K562 (cell line): ENCODE measurements around the gene ZNF593OS. TPM values are rescaled to one million over a fixed set of nuclear protein-coding genes. Genes with fewer than 3 reads are reported as not detected.

Experiments used
- CEBPB ChIP-seq: fragments of 450-650 bp; IDR thresholded peaks from 2 replicates; pipeline ENCODE4 v1.6.1; 2016; ENCODE audit warnings: missing genetic modification characterization, missing compliant biosample characterization
- ETV5 ChIP-seq: sonication (generic); formaldehyde crosslinking; IDR thresholded peaks from 2 replicates; pipeline ENCODE4 v1.4.0; 2020; ENCODE audit warnings: low read depth, mild to moderate bottlenecking, missing genetic modification reagents
- KLF16 ChIP-seq: IDR thresholded peaks from 2 replicates; pipeline ENCODE4 v1.6.1; 2016; ENCODE audit warnings: antibody characterized with exemption
- MAFK ChIP-seq: IDR thresholded peaks from 2 replicates; pipeline ENCODE4 v1.6.1; 2011; ENCODE audit warnings: low read length, improper control_type of control experiment
- NCOA2 ChIP-seq, 2 experiments: fragments of 450-650 bp; IDR thresholded peaks; 2 replicates each; pipeline ENCODE4 v1.6.1; 2018; ENCODE audit warnings: mild to moderate bottlenecking in 2 of 2, moderate library complexity in 1 of 2; ENCODE audit not compliant: partially characterized antibody in 2 of 2
- SMARCA5 ChIP-seq: fragments of 450-650 bp; IDR thresholded peaks from 2 replicates; pipeline ENCODE4 v1.6.1; 2016
- SUPT5H ChIP-seq: fragments of 450-650 bp; IDR thresholded peaks from 2 replicates; pipeline ENCODE4 v1.6.1; 2016
- ZC3H8 ChIP-seq: fragments of 450-650 bp; IDR thresholded peaks from 2 replicates; pipeline ENCODE4 v1.6.1; 2017
- ZNF354B ChIP-seq: fragments of 250-450 bp; sonication (Bioruptor Pico); IDR thresholded peaks from 2 replicates; pipeline ENCODE4 v1.4.0; 2020
- ZNF584 ChIP-seq: fragments of 200-800 bp; sonication (Bioruptor generic); IDR thresholded peaks from 2 replicates; pipeline ENCODE4 v1.6.1; 2016; ENCODE audit warnings: low read depth, mild to moderate bottlenecking, missing genetic modification characterization, missing compliant biosample characterization
- ZNF764 ChIP-seq: fragments of 250-450 bp; sonication (Bioruptor Pico); IDR thresholded peaks from 2 replicates; pipeline ENCODE4 v1.4.0; 2020; ENCODE audit warnings: low read depth, mild to moderate bottlenecking, moderate library complexity
- polyA plus RNA-seq, 8 experiments: library from polyadenylated mRNA; depleted of rRNA in 4 of 8; stranded (reverse) in 5 of 8; unstranded in 3 of 8; fragments of >200 nt; fragmentation: Nextera tagmentation in 2 of 8; fragmentation: Illumina TruSeq in 1 of 8; extraction: Ambion mirVana in 2 of 8; extraction: Trizol in 1 of 8; gene quantifications; 2 replicates each; pipeline versions ENCODE4 v1.2.1 to v1.2.3, GENCODE V29; 2011 to 2014; ENCODE audit warnings: inconsistent platforms in 1 of 8, missing spikeins in 1 of 8
- total RNA-seq, 7 experiments: library from RNA; depleted of rRNA in 6 of 7; stranded (reverse); fragments of >200 nt in 6 of 7; fragmentation: Illumina TruSeq in 2 of 7; extraction: Trizol in 2 of 7; gene quantifications; 2 replicates each; pipeline versions ENCODE4 v1.2.1 to v1.2.3, GENCODE V29; 2011 to 2021; ENCODE audit warnings: low replicate concordance in 1 of 7
- TF ChIP-seq, protein P1 (sequence below), 2 experiments: IDR thresholded peaks; 2 replicates each; pipeline ENCODE4 v1.6.1; 2012; ENCODE audit warnings: improper control_type of control experiment in 2 of 2, low read depth in 2 of 2, low read length in 2 of 2, borderline replicate concordance in 1 of 2
- TF ChIP-seq, protein P2 (sequence below): fragments of 450-650 bp; IDR thresholded peaks from 2 replicates; pipeline ENCODE4 v1.6.1; 2016; ENCODE audit warnings: low read depth
- TF ChIP-seq, protein P3 (sequence below): sonication (generic); formaldehyde crosslinking; IDR thresholded peaks from 2 replicates; pipeline ENCODE4 v1.8.0; 2023; ENCODE audit warnings: mild to moderate bottlenecking, missing genetic modification reagents
- TF ChIP-seq, protein P4 (sequence below): fragments of 250-450 bp; sonication (Bioruptor Pico); IDR thresholded peaks from 2 replicates; pipeline ENCODE4 v1.8.0; 2021; ENCODE audit warnings: mild to moderate bottlenecking, moderate library complexity

The ZNF593OS gene
- total and polyA plus RNA-seq, 9 of the 15 experiments (the other 6 are each of a cell fraction or from before 2014, with no cell fraction given), result 0.24 to 0.27 TPM; not detected in 7

DNA sequence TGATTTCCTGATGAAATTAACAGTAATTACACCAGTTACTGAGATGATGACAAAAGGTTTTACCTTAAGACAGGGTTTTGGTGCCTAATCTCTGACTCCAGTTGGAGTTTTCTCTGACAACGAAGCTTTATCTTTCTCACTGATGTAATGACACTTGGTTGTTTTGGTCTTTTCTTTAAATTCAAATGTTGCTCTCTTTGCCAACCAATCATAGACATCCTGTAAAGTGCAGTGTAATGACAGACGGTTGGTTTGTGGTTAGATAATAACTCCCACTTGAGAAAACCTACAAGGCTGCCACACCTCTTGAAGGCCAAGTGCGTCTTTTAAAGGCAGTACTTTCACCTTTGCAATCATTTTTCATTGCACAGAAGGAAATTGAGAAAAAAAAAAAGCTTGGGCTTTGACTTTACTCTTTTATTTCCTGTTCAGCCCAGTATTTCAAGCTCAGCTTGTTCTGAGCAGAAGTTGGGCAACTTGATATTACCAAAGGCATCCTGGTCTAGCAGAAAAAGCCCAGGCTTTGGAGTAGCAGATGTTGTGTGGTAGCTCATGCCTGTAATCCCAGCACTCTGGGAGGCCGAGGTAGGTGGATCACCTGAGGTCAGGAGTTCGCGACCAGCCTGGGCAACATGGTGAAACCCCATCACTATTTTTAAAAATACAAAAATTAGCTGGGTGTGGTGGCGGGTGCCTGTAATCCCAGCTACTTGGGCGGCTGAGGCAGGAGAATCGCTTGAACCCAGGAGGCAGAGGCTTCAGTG lies 45.1 kb downstream of the ZNF593OS start (continued):
- TF ChIP-seq, protein P1, sequence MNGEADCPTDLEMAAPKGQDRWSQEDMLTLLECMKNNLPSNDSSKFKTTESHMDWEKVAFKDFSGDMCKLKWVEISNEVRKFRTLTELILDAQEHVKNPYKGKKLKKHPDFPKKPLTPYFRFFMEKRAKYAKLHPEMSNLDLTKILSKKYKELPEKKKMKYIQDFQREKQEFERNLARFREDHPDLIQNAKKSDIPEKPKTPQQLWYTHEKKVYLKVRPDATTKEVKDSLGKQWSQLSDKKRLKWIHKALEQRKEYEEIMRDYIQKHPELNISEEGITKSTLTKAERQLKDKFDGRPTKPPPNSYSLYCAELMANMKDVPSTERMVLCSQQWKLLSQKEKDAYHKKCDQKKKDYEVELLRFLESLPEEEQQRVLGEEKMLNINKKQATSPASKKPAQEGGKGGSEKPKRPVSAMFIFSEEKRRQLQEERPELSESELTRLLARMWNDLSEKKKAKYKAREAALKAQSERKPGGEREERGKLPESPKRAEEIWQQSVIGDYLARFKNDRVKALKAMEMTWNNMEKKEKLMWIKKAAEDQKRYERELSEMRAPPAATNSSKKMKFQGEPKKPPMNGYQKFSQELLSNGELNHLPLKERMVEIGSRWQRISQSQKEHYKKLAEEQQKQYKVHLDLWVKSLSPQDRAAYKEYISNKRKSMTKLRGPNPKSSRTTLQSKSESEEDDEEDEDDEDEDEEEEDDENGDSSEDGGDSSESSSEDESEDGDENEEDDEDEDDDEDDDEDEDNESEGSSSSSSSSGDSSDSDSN (IDR thresholded peaks at IDR 0.05; ENCODE audit: borderline replicate concordance in 1 of 2, low read depth in 2 of 2, low read length in 2 of 2), result 0 out of 4 replicates have a peak, but pooled peaks of 1 of the 2 experiments have one; percentile 23
- TF ChIP-seq ETV5, result peak; percentile 47; the same call in 1 of the 2 replicates
- TF ChIP-seq KLF16, result peak; percentile 79
- peak; percentile 82; the same call in 1 of the 2 replicates for TF ChIP-seq MAFK
- TF ChIP-seq NCOA2 (IDR thresholded peaks at IDR 0.05; ENCODE audit: partially characterized antibody in 2 of 2), result peak; percentile 88 to 90
- TF ChIP-seq, protein P2, sequence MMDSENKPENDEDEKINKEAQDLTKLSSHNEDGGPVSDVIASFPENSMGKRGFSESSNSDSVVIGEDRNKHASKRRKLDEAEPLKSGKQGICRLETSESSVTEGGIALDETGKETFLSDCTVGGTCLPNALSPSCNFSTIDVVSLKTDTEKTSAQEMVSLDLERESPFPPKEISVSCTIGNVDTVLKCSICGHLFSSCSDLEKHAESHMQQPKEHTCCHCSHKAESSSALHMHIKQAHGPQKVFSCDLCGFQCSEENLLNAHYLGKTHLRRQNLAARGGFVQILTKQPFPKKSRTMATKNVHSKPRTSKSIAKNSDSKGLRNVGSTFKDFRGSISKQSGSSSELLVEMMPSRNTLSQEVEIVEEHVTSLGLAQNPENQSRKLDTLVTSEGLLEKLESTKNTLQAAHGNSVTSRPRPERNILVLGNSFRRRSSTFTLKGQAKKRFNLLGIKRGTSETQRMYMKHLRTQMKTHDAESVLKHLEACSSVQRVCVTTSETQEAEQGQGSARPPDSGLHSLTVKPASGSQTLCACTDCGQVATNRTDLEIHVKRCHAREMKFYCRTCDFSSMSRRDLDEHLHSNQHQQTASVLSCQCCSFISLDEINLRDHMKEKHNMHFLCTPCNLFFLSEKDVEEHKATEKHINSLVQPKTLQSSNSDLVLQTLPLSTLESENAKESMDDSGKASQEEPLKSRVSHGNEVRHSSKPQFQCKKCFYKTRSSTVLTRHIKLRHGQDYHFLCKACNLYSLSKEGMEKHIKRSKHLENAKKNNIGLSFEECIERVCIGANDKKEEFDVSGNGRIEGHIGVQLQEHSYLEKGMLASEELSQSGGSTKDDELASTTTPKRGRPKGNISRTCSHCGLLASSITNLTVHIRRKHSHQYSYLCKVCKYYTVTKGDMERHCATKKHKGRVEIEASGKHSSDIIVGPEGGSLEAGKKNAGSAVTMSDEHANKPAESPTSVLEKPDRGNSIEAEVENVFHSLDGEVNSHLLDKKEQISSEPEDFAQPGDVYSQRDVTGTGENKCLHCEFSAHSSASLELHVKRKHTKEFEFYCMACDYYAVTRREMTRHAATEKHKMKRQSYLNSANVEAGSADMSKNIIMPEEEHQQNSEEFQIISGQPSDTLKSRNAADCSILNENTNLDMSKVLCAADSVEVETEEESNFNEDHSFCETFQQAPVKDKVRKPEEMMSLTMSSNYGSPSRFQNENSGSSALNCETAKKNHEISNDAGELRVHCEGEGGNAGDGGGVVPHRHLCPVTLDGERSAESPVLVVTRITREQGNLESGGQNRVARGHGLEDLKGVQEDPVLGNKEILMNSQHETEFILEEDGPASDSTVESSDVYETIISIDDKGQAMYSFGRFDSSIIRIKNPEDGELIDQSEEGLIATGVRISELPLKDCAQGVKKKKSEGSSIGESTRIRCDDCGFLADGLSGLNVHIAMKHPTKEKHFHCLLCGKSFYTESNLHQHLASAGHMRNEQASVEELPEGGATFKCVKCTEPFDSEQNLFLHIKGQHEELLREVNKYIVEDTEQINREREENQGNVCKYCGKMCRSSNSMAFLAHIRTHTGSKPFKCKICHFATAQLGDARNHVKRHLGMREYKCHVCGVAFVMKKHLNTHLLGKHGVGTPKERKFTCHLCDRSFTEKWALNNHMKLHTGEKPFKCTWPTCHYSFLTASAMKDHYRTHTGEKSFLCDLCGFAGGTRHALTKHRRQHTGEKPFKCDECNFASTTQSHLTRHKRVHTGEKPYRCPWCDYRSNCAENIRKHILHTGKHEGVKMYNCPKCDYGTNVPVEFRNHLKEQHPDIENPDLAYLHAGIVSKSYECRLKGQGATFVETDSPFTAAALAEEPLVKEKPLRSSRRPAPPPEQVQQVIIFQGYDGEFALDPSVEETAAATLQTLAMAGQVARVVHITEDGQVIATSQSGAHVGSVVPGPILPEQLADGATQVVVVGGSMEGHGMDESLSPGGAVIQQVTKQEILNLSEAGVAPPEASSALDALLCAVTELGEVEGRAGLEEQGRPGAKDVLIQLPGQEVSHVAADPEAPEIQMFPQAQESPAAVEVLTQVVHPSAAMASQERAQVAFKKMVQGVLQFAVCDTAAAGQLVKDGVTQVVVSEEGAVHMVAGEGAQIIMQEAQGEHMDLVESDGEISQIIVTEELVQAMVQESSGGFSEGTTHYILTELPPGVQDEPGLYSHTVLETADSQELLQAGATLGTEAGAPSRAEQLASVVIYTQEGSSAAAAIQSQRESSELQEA, result peak; percentile 32; the same call in 1 of the 2 replicates
- no peak for TF ChIP-seq ZC3H8
- TF ChIP-seq CEBPB, result peak; percentile 91
- TF ChIP-seq, protein P3, sequence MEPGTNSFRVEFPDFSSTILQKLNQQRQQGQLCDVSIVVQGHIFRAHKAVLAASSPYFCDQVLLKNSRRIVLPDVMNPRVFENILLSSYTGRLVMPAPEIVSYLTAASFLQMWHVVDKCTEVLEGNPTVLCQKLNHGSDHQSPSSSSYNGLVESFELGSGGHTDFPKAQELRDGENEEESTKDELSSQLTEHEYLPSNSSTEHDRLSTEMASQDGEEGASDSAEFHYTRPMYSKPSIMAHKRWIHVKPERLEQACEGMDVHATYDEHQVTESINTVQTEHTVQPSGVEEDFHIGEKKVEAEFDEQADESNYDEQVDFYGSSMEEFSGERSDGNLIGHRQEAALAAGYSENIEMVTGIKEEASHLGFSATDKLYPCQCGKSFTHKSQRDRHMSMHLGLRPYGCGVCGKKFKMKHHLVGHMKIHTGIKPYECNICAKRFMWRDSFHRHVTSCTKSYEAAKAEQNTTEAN, result no peak
- TF ChIP-seq ZNF764 (CRISPR knock-in tag), result no peak
- TF ChIP-seq, protein P4, sequence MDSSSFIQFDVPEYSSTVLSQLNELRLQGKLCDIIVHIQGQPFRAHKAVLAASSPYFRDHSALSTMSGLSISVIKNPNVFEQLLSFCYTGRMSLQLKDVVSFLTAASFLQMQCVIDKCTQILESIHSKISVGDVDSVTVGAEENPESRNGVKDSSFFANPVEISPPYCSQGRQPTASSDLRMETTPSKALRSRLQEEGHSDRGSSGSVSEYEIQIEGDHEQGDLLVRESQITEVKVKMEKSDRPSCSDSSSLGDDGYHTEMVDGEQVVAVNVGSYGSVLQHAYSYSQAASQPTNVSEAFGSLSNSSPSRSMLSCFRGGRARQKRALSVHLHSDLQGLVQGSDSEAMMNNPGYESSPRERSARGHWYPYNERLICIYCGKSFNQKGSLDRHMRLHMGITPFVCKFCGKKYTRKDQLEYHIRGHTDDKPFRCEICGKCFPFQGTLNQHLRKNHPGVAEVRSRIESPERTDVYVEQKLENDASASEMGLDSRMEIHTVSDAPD (CRISPR knock-in tag), result no peak
- peak; percentile 61; the same call in 1 of the 2 replicates for TF ChIP-seq ZNF354B
- 0 out of 2 replicates have a peak, but pooled peaks have one; percentile 30 for TF ChIP-seq ZNF584 (CRISPR knock-in tag)
- no peak for TF ChIP-seq SMARCA5
- peak; percentile 72 for TF ChIP-seq SUPT5H
